ENCODE data around the gene GRHL1.
"Not testable (repeated sequence)": the region's sequence is repeated elsewhere in the genome, so short reads cannot be mapped to it uniquely, and the experiment has no call there.

The GRHL1 gene

GRCh38 chr2:9912468-9912867 is 39.0 kb upstream of the GRHL1 start:
- Mint-ChIP-seq H3K27ac (no peak overlapping the region), H3K4me3 (no peak overlapping the region), H3K4me1 (peaks cover 4% of the 10 kb centered on the region), H3K9me3 (no peaks in the 10 kb centered on the region), H3K36me3 (ENCODE audit: low read depth) (peaks cover 51% of the 10 kb centered on the region), H3K27me3 (ENCODE audit: low read depth) (no peaks in the 10 kb centered on the region)
- no peak for TF ChIP-seq CTCF (IDR thresholded peaks at IDR 0.05; ENCODE audit: unreplicated experiment in 3 of 3)

- Mint-ChIP-seq H3K4me3 (no peak overlapping the region), H3K9me3 (no peaks in the 10 kb centered on the region), H3K27me3 (ENCODE audit: low read depth) (no peaks in the 10 kb centered on the region), H3K4me1 (peaks cover 4% of the 10 kb centered on the region), H3K27ac (no peak overlapping the region), H3K36me3 (ENCODE audit: low read depth) (peaks cover 44% of the 10 kb centered on the region)
- TF ChIP-seq CTCF (IDR thresholded peaks at IDR 0.05; ENCODE audit: unreplicated experiment in 3 of 3) = no peak
Measured at GRCh38 chr2:9914384-9915065, 37.0 kb upstream of the GRHL1 start.

- Mint-ChIP-seq H3K4me1 (no peaks in the 10 kb centered on the region), H3K27me3 (ENCODE audit: low read depth) (no peaks in the 10 kb centered on the region), H3K9me3 (no peaks in the 10 kb centered on the region), H3K36me3 (ENCODE audit: low read depth) (peaks cover 46% of the 10 kb centered on the region), H3K4me3 (no peak overlapping the region), H3K27ac (no peak overlapping the region)
- no peak for TF ChIP-seq CTCF (IDR thresholded peaks at IDR 0.05; ENCODE audit: unreplicated experiment in 3 of 3)
Measured at GRCh38 chr2:9918275-9918674, 33.2 kb upstream of the GRHL1 start.

GRCh38 chr2:9919512-9919911 is 32.0 kb upstream of the GRHL1 start:
- Mint-ChIP-seq H3K36me3 (ENCODE audit: low read depth) (peaks cover 39% of the 10 kb centered on the region), H3K9me3 (no peaks in the 10 kb centered on the region), H3K27ac (no peak overlapping the region), H3K4me1 (no peaks in the 10 kb centered on the region), H3K27me3 (ENCODE audit: low read depth) (no peaks in the 10 kb centered on the region), H3K4me3 (no peak overlapping the region)
- no peak for TF ChIP-seq CTCF (IDR thresholded peaks at IDR 0.05; ENCODE audit: unreplicated experiment in 3 of 3)

- H3K4me3 Mint-ChIP-seq; H3K27ac Mint-ChIP-seq; H3K4me1 Mint-ChIP-seq; H3K27me3 Mint-ChIP-seq (ENCODE audit: low read depth): not testable (repeated sequence)
- Mint-ChIP-seq H3K36me3 (ENCODE audit: low read depth) (peaks cover 74% of the 10 kb centered on the region), H3K9me3 (peaks cover 11% of the 10 kb centered on the region)
Measured at GRCh38 chr2:9927020-9927419, 24.5 kb upstream of the GRHL1 start.

- no peak overlapping the region for H3K27ac Mint-ChIP-seq
- peaks cover 7% of the 10 kb centered on the region for H3K27me3 Mint-ChIP-seq (ENCODE audit: low read depth)
- H3K4me3 Mint-ChIP-seq = no peak overlapping the region
- H3K36me3 Mint-ChIP-seq (ENCODE audit: low read depth) = peaks cover 30% of the 10 kb centered on the region
- H3K9me3 Mint-ChIP-seq = peaks cover 3% of the 10 kb centered on the region
- TF ChIP-seq CTCF (IDR thresholded peaks at IDR 0.05; ENCODE audit: unreplicated experiment in 3 of 3) = no peak
- H3K4me1 Mint-ChIP-seq = peaks cover 15% of the 10 kb centered on the region
Measured at GRCh38 chr2:9937258-9937657, 14.2 kb upstream of the GRHL1 start.
